ENCODE data around the gene CIT.

Gene CIT

DNA sequence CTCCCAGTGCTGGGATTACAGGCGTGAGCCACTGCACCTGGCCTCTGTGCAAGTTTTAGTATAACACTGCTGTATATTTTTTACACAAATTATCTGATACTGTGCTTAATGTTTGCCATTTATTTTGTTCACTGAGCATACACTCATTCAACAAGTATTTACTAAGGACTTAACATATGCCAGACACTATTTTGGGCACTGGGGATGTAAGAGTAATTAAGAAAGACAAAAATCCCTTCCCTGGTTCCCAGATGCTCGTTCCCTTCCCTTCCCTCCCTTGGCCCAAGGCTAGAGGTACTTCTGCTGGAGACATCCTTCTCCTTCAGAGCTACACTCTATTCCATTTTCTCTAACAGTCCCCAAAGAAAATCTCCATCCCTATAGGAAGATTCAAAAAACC is 12.5 kb downstream of the CIT start:
- no peak for DNase-seq

DNA sequence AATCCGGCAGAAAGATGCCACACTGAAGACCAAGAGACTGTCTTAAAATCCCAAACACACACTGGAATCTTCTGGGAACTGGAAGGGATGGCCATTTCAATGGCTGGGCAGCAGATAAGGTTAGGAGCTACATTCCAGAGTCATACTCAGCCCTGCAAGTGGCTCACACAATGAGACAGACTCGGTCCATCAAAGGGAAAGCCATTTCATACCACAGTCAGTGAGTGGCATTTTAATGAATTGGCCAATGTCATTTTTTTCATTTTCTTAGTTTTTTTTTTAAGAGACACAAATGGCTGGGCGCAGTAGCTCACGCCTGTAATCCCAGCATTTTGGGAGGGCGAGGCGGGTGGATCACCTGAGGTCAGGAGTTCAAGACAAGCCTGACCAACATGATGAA is 17.9 kb downstream of the CIT start:
- no peak for DNase-seq

DNA sequence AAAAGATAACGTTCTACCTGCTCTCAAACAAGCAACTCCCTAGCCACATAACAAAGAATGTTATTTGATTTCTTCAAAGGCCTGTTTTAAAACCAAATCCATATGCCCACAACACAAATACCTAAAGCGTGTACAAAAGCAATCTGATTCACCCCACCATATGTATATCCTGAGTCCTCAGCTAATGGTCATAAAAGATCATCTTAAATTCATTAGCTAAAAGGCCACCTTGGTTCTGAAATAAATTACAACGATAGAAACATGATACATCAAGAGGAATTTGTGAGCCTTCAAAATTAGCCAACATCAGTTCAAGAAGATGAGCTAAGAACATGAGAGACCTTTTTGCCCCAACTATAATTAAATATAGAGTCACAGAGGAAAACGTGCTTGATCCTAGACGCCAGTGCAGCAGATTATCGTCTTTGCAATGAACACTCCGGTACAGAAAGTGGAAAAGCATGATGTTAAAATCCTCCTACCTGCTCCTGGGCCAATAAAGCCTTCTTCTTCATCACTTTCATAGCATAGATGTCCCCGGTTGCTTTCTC is 20.0 kb downstream of the CIT start:
- no peak for DNase-seq

DNA sequence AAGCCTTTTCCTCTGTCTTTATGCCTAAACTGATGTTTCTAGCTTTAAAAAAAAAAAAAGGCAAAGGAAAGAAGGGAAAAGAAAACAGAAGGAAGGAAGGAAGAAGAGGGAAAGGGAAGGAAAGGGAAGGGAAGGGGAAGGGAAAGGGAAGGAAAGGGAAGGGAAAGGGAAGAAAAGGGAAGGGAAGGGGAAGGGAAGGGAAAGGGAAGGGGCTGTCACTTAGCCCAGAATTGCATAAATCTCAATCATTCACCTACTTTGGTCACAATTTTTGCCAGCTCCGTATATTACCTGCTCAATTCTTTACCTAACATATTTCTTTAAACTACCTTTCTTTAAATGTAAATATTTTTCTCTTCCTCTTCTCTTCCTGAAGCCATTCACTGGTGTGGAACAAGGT is 26.8 kb downstream of the CIT start:
- DNase-seq = no peak

DNA sequence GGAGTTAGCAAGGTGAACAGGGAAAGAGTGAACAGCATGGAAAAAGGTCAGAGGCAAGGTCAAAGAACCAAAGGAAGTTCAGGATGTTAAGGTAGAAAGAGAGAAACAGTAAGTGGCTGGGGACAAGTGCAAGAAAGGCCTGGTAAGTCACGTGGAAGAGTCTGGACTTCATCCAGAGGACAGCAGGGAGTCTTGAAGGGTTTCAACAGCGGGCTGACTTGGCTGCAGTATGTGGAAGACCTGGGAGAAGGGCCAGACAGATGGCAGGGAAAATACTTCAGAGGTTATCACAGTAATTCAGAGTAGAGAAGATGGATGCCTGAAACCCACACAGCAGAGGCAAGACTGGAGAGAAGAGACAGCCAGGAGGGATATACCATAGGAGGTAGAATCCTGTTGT is 34.0 kb downstream of the CIT start:
- peak in 10 of 58 donors; percentile 0 to 19 (median 3) for DNase-seq

DNA sequence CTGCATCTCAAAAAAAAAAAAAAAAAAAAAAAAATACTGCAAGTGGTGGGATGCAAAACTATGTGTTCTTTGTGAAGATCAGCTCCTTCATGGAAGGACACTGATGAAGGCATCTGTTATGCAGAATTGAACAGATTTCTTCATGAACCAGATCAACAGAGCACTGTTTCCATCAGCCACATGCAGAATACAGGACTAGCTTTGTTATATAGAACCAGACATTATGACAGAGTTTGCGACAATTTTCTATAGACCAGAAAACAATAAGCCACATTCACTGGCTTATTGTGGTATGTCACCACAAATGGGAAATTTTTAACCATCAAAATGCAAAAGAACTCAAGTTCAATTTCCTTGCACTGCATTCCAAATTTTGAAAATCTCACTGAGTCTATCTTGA is 34.7 kb downstream of the CIT start:
- peak in 1 of 58 donors; percentile 9 for DNase-seq

DNA sequence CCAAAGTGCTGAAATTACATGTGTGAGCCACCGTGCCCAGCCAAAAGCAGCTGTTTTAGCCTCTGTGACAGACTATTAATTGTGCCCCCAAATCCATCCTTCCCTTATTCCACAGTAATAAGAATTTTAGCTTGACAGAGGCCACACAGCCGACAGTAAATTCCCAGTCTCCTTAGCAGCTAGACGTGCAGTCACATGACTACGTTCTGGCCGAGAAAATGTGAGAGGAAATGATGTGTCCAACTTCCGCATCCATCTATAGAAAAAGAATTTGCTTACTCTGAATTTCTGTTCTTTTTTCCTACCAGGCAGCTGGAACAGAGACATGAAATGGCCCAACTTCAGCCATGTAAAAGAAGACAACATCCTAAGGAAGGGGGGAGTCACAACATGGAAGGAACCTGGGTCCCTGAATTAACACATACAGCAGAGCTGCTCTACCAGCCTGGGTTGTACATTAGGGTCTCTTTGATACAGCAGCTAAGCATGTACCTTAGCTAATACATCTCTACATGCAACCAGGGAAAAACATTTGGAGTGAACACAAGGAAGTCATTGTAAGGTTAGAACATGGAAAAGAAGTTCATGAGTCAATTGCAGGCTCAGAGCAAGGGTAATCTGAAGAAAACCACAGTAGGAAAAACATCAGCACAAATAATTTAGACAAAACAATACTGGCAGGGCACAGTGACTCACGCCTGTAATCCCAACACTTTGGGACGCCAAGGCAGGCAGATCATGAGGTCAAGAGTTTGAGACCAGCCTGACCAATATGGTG is 35.5 kb downstream of the CIT start:
- no peak for DNase-seq

DNA sequence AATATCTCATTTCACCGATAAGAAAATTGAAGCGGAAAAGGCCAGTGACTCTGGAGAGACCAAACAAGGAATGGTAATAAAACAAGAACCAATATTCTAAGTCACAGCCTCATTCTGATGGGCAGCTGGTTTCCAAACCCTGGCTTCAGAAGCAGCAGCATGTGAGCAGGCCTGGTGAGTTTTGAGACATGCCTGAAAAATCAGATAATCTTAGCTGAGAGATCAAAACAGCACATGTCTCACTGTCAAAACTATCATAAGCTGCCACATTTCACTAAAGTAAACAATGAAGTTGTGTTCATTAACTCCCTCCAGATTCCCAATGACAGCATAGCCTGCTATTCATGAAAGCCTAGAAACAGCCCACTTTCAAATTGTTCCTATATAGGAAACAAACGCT is 36.5 kb downstream of the CIT start:
- no peak for DNase-seq

DNA sequence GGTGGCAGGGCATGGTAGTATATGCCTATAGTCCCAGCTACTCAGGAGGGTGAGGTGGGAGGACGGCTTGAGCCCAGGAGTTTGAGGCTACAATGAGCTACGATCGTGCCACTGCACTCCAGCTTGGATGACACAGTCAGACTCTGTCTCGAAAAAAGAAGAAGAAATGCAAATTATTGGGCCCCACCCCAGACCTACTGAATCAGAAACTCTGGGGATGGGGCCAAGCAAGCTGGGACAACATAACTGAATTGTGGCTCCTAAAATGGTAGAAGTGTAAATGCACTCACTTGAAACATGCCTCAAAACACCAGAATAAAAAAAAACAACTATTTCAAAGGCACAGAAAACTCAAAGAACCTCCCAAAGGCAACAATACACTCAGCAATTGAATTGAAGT is 37.0 kb downstream of the CIT start:
- DNase-seq = no peak

DNA sequence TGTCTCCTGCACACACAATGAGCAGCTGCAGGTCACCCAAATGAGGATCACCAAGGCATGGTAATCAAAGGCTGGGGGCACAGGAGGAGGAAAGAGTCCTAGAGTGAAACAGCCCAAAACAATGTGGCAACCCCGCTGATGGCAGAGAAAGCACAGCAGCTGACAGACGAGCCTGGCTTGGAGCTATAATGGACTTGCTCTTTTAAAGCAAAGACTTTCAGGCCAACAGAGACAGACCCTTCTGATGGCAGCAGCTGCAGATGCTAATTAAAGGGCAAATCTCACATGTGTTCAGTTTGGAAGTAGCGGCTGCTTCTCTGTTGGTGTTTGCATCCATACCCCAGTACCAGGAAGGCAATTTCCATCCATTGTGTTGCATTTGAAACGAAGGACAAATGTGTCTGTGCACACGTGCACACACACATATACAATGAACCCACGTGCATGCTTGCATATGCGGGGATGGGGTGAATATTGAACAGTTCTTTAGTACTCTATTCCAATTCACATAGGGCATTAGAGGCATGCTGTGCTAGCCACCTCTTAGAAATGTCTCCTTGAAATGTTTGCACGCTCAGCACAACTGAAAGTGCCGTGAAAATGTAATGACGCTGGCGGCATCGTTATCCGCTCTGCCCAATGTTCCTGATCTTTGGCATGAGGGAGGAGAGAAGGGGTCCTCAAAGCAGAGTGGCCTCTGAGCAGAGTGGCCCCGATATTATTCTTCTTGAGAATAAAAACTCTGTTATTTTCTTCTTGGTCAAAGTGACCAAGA is 38.1 kb downstream of the CIT start:
- peak in 1 of 58 donors; percentile 1 for DNase-seq

DNA sequence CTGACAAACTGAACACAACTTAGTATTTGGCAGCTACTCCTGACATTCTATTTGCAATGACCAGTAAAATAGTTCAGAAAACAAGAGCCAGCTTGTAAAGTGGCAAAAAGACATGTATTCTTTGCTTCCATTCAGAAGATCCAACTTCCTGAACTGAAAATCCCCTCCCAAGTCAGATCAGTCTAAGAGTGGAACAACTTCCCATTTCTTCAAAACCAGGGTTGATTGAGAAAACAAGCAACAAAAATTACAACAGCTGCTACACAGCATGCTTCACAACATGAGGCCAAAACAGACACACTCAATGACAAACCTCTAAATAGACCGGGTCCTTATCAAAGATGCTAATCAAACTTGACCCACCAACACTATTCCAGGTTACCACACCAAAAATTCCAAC is 40.3 kb downstream of the CIT start:
- no peak for DNase-seq

DNA sequence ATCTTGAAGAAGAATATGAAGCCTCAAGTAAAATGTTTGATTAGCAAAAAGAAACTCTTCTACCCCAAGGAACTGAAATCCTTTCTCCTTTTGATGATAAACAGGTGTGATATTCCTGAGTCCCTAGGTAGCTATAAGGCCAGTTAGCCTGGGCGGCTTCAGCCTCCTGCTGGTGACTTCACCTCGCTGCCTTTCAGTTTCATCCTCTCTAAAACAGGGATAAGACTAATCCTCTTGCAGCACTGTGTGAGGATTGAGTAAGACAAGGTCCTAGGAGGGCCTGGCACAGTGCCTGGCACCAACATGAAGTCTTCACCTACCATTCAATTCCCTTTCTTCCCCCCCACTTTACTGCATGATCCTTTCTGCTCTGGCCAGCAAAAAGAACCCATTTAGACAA is 42.1 kb downstream of the CIT start:
- no peak for DNase-seq

DNA sequence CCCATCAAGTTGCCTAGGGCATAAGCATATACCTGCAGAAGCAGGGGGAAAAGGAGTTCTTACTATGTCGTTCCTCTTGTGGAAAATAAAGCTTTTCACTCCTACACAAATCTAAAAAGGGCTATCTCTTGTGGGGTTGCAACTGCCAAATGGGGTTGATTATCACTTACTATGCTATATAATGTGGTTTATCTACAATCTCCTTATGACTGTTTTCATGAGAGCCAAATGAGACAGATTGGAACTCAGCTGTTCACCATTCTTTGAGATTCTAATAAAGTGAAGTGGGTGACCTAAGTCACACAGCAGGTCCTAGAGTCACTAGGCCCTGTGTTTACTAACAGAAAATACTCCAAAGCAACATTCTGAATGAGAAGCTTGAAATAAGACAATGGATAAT is 47.7 kb downstream of the CIT start:
- no peak for DNase-seq

DNA sequence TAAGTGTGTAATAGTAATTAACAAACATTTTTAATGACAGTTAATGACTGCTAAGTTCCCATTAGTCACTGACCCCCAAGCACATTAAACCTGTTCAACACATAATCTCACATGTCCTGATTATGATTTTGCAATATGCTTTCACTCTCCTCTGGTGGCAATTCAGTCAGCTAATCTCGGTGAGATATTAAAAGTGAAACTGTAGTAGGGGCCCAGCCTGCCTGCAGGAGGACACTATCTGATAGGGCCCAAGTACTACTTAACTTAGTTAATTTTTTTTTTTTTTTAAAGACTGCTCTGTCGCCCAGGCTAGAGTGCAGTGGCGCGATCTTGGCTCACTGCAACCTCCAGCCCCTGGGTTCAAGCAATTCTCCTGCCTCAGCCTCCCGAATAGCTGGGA is 48.8 kb downstream of the CIT start:
- no peak for DNase-seq

DNA sequence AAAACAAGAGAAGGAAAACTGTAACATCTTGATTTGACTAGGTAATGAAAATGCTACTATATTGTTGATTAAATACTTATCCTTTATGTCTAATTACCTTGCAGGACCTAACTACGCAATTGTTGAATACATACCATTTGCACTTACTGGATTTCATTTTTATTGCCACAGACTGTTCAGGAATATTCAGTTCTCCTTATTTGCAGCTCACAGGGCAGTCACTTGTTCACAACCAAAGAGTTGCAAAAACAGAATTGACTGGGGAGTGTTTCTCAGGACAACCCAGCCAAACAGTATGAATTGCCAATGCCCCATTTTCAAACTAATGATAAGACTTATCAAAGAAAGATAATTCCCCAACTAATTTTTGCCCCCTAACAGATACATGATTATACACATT is 49.4 kb downstream of the CIT start:
- no peak for DNase-seq

DNA sequence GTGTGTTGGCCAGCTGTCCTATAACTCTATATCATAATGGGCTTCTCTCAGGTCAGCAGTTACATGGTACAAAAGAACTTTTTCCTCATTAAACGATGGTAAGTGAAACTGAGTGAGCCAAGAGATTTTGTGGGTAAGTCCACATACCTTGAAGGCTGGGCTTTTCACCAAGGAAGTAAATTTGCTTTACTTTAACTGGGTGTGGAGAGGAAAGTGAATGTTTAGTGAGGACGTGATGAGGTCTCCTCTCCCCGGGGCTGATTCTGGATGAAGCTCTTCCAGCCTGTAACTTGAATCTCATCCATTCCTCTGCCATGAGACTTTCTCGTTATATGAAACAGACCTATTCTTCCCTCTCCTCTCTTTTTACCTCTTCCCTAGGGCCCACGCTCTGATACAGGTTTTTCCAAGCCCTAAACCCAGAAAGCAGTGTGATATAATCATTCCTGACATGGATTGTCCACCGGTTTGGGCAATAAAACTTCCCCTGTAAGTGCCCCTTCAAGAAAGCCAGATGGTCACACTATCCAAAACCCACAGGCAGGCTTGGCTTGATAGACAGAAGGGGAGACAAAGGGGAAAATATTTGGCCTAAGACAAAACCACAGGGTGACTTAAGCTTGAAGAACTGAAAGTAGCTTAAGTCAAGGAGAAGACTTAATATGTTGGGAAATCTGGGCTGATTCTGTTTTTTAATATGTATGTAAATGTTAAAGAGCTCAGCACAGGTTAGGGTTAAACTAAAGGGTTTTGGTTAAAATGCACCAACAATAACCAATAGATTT is 50.3 kb downstream of the CIT start:
- no peak for DNase-seq

DNA sequence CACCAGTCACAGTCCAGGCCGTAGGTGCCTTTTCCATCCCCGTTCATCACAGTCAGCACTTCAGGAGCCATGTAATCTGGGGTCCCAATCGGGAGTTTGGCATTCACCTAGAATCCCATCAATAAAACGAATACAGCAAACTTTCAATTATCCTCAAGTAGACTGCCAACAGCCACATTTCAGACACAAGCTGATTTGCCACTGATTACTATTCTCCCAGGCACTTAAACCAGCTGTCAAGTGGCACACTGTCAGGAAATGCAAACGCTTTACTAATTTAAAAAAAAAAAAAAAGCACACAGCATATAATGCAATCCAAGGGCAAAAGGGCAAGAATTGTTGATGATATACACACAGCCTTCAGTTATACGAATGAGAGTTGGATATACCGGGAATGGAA is 51.9 kb downstream of the CIT start:
- DNase-seq = no peak

DNA sequence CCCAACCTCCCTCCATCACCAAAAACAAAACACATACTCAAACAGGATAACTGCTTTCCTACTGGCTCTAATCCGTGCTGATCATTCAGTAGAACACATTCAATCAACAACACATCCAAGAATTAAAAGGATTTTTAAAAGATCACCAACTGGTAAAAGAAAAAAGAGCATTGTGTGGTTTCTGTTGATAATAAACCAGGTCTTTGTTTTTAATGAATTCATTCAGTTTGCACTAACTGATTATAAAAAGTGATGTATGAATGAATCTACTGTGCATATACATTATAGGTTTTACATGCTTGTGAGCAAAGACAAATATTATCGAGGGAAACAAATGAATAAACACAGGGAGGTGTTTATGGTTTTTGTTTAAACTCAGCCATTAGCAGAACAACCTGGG is 55.1 kb downstream of the CIT start:
- DNase-seq = no peak

DNA sequence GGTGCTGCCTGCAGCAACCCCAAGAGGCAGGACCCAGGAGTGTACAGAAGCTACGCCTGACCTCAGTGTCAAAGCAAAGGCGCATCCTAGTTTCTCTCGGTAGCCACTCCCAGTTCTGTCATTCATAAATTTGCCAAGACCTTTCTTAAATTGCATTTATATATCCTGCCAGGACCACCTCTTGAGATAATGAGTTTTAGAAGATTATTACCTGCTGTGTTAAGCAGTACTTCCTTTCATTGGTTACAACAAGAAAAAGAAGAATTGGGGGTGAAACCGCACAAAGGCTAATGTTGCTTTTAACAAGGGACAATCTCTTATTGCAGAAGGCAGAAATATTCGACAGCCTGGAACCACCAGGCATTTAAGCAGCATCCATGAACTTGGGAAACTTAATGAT is 57.8 kb downstream of the CIT start:
- DNase-seq = no peak

DNA sequence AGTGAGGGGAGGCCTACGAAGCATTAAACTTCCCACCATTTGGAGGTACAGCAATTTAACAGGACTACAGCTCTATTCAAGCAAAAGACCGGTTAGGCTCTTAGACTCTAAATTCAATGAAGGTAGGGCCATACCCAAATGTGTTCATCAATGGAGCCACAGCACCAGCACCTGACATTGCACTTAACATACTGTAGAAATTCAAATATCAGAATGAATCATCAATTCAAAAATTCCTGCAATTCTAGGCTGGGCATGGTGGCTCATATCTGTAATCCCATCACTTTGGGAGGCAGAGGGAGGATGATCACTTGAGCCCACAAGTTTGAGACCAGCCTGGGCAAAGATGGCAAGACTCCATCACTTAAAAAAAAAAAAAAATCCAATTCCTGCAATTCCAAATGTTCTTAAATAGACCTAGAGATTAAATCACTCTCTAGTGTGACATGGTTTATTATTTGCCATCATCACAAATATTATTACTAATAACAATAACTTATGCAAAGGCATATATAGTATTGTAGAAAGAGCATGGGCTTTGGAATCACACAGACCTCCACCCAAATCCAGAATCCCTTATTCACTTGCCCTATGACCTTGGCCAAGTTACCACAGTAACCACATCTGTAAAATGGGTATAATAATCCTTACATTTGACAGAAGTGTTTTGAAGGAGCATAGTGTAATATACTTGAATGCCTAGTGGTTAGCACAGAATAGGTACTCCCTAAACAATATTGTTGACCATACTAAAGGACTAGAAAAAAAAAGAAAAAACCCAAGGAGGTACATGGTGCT is 59.4 kb downstream of the CIT start:
- DNase-seq = no peak

DNA sequence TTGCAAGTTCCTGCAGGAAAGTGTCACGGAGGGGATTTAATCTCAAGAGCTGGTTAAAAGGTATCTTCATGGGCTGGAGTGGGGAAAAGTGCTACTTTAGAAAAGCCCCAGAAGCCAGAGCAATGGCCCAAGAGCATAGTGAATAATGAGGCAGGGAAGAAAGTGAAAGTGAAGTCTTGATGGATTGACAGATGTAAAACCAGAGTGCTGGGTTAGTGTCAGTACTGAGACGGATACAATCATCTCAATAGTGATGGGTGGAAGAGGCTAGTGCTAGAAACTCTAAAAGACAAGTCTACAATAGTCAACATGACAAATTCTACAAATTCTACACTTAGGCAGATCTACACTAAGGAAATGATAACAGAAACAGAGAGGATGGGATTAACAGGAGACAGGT is 68.1 kb downstream of the CIT start:
- no peak for DNase-seq
